Head of caudate nucleus (tissue), 42 donors: ENCODE results near the gene CYBB.
A peak's percentile ranks its signal among the peaks of the same experiment; 100 is the strongest.

Source experiments
- DNase-seq, 42 donors: peaks; one replicate each; pipeline versions ENCODE4 v3.0.0 to v3.0.0-alpha.2; 2020 to 2021; ENCODE audit warnings: mixed read lengths in 7 of 42
- intact Hi-C: fragments of 100-400 bp; cut with DNase I; formaldehyde crosslinking; loops from one replicate; pipeline ENCODE4 v1.15.0; 2022

The CYBB gene

DNA sequence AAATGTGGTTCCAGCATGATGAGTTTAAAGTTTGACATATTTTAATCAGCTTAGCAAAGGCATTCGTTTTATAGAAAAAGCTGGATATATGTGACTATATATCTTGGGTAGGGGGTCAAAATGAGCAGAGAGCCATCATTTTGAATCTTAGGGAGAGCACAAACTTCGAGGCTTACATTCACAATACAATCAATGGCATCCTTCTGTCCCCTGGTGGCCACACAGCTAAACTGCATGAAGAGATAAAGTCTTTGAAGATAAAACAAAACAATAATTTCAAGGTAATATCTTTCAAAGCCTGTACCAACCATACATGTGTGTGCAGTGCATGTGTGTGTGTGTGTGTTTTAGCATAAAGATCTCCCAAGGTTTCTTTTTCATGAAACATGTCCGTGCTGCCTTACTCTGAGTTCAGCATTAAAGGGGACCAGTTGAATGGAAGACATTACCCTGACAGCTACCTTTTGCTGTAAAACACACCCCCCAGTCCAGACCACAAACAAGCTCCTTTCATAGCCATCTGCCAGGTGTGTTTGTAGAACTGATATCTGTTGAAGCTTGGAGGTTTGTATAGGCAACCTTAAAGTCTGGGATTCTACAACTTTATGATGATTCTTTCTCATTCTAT is 45.5 kb downstream of the CYBB start:
- intact Hi-C loops: no loop called here
- peak in 41 of 42 donors; percentile 3 to 78 (median 47) for DNase-seq

DNA sequence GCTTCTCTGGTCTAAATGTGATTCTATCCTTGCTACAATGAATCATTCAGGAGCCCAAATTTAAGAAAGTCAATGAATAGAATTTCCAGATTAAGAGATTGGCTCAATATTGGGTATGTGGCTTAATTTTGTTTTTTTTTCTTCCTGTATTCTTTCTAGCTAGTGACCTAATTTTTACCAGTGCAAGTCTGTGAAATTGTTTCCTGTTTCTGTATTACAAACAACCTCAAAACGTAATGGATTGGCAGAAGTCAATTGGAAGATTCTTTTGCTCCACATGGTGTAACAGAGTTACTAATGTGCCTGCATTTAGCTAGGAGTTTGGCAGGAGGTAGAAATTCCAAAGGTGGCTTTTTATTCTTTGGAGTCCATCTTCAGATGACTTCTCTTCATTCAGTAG is 49.9 kb downstream of the CYBB start:
- intact Hi-C loops: no loop called here
- no peak for DNase-seq

GRCh38 chrX:37830371-37830770 is 50.5 kb downstream of the CYBB start:
- intact Hi-C loops: no loop called here
- DNase-seq: no peak

GRCh38 chrX:37834937-37835336 is 55.1 kb downstream of the CYBB start:
- intact Hi-C loops: no loop called here
- DNase-seq: peak in 1 of 42 donors; percentile 30

- no peak for DNase-seq
- intact Hi-C loops: no loop called here
Measured at GRCh38 chrX:37840931-37841330, 61.1 kb downstream of the CYBB start.

DNA sequence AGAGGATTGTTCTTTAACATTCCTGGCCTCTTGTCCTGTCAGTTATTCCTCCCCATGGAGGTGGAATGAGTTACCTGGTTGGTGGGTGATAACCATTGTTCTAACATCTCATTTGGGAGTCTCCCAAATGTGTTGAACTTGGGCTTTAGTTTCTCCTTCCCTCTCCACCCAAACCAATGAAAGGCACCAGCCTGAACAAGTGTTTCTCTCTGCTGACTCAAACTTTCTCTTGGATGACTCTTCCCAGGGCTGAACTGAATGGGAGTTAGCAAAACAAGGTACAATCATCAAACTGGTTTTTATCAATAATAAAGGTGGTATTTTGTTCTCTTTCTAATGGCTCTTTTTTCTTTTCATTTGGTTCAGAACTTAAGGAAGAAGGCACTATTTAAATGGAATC is 64.8 kb downstream of the CYBB start:
- DNase-seq: no peak
- intact Hi-C loops: no loop called here

GRCh38 chrX:37846141-37846540 is 66.3 kb downstream of the CYBB start:
- intact Hi-C loops: no loop called here
- no peak for DNase-seq

- intact Hi-C loops: no loop called here
- no peak for DNase-seq
Measured at GRCh38 chrX:37846558-37846933, 66.7 kb downstream of the CYBB start.

DNA sequence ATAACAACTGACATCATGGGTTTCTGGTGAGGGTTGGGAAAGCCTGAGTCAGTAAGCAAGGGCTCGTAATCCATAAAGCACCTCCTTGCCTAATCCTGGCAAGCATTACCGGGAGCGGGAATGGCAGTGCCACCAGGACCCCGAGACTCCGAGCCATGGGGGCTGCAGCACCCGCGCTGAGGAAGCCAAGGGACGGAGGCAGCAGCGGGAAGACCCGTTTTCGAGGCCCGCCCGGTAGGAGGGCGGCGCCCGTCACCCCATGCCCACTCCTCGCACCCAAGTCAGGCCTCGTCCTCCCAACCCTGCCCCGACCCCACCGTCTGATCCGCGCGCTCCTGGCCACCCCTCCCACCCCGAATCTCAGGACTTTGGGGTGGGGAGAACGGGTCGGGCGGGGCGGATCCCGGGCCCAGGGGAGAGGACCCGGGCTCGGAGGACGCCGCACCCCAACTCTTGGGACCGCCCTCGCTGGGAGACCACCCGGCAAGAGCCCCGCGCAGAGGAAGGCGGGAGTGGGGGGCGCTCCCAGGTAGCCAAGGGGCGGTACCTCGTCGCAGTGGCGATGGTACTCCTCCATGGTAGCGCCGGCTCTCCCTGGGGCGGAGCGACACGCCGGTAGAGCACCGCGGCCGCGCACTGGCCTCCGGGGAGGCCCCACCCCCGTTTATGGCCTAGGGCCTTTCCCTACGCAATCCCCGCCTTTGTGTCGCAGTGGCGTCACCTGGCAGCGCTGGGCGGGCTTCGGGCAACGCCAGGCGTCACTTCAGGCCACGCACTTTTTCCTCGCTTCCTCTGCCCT is 67.3 kb downstream of the CYBB start, which contains the start of gene DYNLT3:
Gene DYNLT3 (minus strand): TSS at position 638 of the 799 bp plus-strand sequence. CDS start 61 bp downstream, at position 577.
- intact Hi-C loops: no loop called here
- DNase-seq: peak; percentile 35 to 83 (median 68)

- intact Hi-C loops: no loop called here
- no peak for DNase-seq
Measured at GRCh38 chrX:37847733-37848197, 67.9 kb downstream of the CYBB start.

DNA sequence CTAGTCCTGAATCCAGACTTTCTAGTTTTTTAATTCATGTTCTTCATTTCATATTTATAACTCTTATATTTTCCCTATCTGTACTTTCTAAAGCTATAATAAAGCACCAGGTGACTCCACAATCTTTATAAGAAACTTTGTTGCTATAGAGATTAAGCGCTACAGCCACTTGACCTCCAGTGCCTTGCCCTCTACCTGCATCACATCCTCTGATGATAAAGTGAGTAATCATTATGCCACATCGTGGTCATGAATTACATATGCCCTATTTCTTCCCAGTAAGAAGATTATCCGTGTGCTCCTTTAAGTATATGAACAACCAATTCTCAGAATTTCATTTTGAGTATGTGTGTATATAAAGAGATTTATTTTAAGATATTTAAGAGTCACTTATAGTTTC is 74.3 kb downstream of the CYBB start:
- intact Hi-C loops: no loop called here

DNA sequence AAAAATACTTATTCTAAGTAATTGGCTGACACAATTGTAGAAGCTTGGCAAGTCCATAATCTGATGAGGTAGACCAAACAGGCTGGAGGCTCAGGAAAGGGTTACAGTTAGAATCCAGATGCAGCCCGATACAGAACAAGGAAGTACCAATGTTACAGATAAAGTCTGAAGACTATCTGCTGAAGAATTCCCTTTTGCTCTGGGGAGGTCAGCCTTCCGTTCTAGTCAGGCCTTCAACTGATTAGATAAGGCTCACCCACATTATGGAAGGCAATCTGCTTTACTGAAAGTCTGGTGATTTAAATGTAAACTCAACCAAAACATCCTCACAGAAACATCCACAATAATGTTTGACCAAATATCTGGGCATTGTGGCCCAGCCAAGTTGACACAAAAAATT is 74.9 kb downstream of the CYBB start:
- intact Hi-C loops: no loop called here
- no peak for DNase-seq

More for the DNA sequence above, 74.3 kb downstream of the CYBB start:
- DNase-seq: no peak

DNA sequence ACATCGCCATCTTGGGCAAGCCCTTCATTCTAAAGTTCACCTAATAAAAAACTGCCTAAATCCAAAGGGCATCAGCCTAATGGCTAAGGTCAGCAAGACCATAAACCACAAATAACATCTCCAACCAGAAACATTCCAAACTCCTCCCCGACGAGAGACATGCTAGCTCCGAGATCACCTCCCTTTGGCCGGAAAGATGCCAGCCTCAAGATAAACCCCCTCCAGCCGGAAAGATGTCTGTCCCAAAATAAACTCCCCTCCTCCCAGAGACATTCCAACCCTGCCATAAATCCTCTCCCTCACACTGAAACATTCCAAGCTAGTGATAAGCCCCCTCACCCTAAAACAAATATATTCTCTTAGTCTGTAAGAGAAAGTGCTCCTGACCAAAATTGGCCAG is 80.9 kb downstream of the CYBB start:
- intact Hi-C loops: no loop called here
- no peak for DNase-seq

- intact Hi-C loops: no loop called here
- no peak for DNase-seq
Measured at GRCh38 chrX:37862851-37863250, 83.0 kb downstream of the CYBB start.
